ENCODE data around the gene AP2M1. TPM values are rescaled to one million over a fixed set of nuclear protein-coding genes. Genes with fewer than 3 reads are reported as not detected.

Gene AP2M1
- total and polyA plus RNA-seq, 2 of the 8 experiments (the other 6 are each of a cell fraction or from before 2014, with no cell fraction given), result 403 to 454 TPM

DNA sequence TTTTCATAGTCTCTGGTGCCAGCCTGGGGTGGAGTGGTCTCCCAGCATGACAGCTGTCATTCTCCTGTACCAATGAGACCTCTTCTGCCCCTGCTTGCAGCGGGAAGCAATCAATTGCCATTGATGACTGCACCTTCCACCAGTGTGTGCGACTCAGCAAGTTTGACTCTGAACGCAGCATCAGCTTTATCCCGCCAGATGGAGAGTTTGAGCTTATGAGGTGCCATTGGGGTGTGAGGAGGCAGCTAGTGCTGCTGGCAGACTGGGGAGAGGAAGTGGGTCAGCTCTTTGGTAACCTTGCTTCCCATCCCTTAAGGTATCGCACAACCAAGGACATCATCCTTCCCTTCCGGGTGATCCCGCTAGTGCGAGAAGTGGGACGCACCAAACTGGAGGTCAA, 6.9 kb downstream of the AP2M1 start (continued):
- TF ChIP-seq, protein P1, sequence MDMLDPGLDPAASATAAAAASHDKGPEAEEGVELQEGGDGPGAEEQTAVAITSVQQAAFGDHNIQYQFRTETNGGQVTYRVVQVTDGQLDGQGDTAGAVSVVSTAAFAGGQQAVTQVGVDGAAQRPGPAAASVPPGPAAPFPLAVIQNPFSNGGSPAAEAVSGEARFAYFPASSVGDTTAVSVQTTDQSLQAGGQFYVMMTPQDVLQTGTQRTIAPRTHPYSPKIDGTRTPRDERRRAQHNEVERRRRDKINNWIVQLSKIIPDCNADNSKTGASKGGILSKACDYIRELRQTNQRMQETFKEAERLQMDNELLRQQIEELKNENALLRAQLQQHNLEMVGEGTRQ (IDR thresholded peaks at IDR 0.05; ENCODE audit: low read length), result no peak
- TF ChIP-seq RNF2 (IDR thresholded peaks at IDR 0.05; ENCODE audit: borderline replicate concordance, low read depth, low read length, missing control alignments, poor library complexity, severe bottlenecking) (no peak), BCL11A (IDR thresholded peaks at IDR 0.05; ENCODE audit: low read depth in 2 of 2, low read length in 2 of 2) (no peak), TEAD4 (IDR thresholded peaks at IDR 0.05; ENCODE audit: low read depth, low read length) (no peak), SIX5 (IDR thresholded peaks at IDR 0.05; ENCODE audit: low read depth, low read length) (no peak), JUN (IDR thresholded peaks at IDR 0.05; ENCODE audit: low read depth, low read length) (no peak), CHD1 (IDR thresholded peaks at IDR 0.05; ENCODE audit: low read depth, low read length) (no peak)
